ENCODE data around the gene DNM3. TPM values are rescaled to one million over a fixed set of nuclear protein-coding genes. Genes with fewer than 3 reads are reported as not detected.

DNM3 gene
- total RNA-seq, 1 donor from 2014 or later, result 15.4 TPM

DNA sequence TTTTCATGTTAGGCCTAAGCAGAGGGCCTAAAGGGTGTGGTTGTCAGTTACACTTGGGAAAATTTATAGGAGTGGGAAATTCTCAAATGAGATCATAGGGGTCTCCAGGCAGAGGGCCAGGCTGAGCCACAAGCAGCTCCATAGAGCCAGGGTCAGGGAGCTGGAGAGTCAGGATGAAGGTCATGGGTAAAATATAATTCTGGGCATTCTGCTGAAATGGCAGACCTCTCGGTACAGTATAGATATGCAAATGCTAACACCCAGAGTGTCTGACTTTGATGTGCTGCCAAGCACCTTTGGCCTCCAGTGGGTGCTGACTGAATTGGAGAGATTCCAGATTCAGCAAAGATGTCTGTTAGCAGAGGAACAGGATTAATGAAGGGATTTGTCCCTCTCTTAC is 40.1 kb downstream of the DNM3 start:
- intact Hi-C loops (cut with DNase I), result no loop called here
- ATAC-seq (no peak), DNase-seq (no peak)
- H3K36me3 ChIP-seq, result no peaks in the 10 kb centered on the region
- H3K27me3 ChIP-seq, result no peaks in the 10 kb centered on the region
- H3K4me1 ChIP-seq, result no peaks in the 10 kb centered on the region
- TF ChIP-seq, protein P1, sequence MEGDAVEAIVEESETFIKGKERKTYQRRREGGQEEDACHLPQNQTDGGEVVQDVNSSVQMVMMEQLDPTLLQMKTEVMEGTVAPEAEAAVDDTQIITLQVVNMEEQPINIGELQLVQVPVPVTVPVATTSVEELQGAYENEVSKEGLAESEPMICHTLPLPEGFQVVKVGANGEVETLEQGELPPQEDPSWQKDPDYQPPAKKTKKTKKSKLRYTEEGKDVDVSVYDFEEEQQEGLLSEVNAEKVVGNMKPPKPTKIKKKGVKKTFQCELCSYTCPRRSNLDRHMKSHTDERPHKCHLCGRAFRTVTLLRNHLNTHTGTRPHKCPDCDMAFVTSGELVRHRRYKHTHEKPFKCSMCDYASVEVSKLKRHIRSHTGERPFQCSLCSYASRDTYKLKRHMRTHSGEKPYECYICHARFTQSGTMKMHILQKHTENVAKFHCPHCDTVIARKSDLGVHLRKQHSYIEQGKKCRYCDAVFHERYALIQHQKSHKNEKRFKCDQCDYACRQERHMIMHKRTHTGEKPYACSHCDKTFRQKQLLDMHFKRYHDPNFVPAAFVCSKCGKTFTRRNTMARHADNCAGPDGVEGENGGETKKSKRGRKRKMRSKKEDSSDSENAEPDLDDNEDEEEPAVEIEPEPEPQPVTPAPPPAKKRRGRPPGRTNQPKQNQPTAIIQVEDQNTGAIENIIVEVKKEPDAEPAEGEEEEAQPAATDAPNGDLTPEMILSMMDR (IDR thresholded peaks at IDR 0.05), result no peak
- H3K27ac ChIP-seq, result no peak overlapping the region
- no peaks in the 10 kb centered on the region for H3K9me3 ChIP-seq
- H3K4me3 ChIP-seq, result no peak overlapping the region

GRCh38 chr1:171883849-171884248 is 42.6 kb downstream of the DNM3 start:
- Histone ChIP-seq H3K36me3 (no peaks in the 10 kb centered on the region), H3K27ac (no peak overlapping the region), H3K27me3 (no peaks in the 10 kb centered on the region), H3K4me1 (no peaks in the 10 kb centered on the region), H3K4me3 (no peak overlapping the region), H3K9me3 (no peaks in the 10 kb centered on the region)
- TF ChIP-seq, protein P1 (IDR thresholded peaks at IDR 0.05), result no peak
- ATAC-seq (no peak), DNase-seq (no peak)
- intact Hi-C loops (cut with DNase I), result no loop called here

- Histone ChIP-seq H3K27ac (no peak overlapping the region), H3K9me3 (no peaks in the 10 kb centered on the region), H3K27me3 (no peaks in the 10 kb centered on the region), H3K36me3 (no peaks in the 10 kb centered on the region), H3K4me1 (no peaks in the 10 kb centered on the region), H3K4me3 (no peak overlapping the region)
- no peak for DNase-seq
- TF ChIP-seq, protein P1 (IDR thresholded peaks at IDR 0.05), result no peak
- intact Hi-C loops (cut with DNase I), result no loop called here
- ATAC-seq, result no peak
These were observed 43.2 kb downstream of the DNM3 start for GRCh38 chr1:171884475-171884874.

- Histone ChIP-seq H3K4me3 (no peak overlapping the region), H3K36me3 (no peaks in the 10 kb centered on the region), H3K27ac (no peak overlapping the region), H3K9me3 (no peaks in the 10 kb centered on the region), H3K4me1 (no peaks in the 10 kb centered on the region), H3K27me3 (no peaks in the 10 kb centered on the region)
- TF ChIP-seq, protein P1 (IDR thresholded peaks at IDR 0.05), result no peak
- intact Hi-C loops (cut with DNase I), result no loop called here
- DNase-seq (no peak), ATAC-seq (no peak)
These were observed 48.8 kb downstream of the DNM3 start for GRCh38 chr1:171890131-171890530.

- Histone ChIP-seq H3K27ac (no peak overlapping the region), H3K36me3 (no peaks in the 10 kb centered on the region), H3K4me3 (no peak overlapping the region), H3K4me1 (no peaks in the 10 kb centered on the region), H3K27me3 (no peaks in the 10 kb centered on the region), H3K9me3 (no peaks in the 10 kb centered on the region)
- DNase-seq, result no peak
- intact Hi-C loops (cut with DNase I), result no loop called here
- TF ChIP-seq, protein P1 (IDR thresholded peaks at IDR 0.05), result no peak
- no peak for ATAC-seq
These were observed 55.8 kb downstream of the DNM3 start for GRCh38 chr1:171896936-171897703.

Data from upper lobe of right lung (tissue), 1 donor.